Skeletal muscle tissue (tissue), 4 donors: Measurements from ENCODE around the gene RBMS3. TPM values are rescaled to one million over a fixed set of nuclear protein-coding genes. Genes with fewer than 3 reads are reported as not detected.

Experiments used
- H3K27ac ChIP-seq: one replicate; pipeline ENCODE4 v1.7.0; 2013; ENCODE audit warnings: mild to moderate bottlenecking, low read depth, low read length, inconsistent platforms
- H3K27me3 ChIP-seq, 3 donors: one replicate each; pipeline ENCODE4 v1.7.0; 2013; ENCODE audit warnings: low read length in 3 of 3; ENCODE audit not compliant: control insufficient read depth in 3 of 3, insufficient read depth in 3 of 3
- H3K36me3 ChIP-seq, 3 donors: one replicate each; pipeline ENCODE4 v1.7.0; 2013; ENCODE audit warnings: low read length in 3 of 3; ENCODE audit not compliant: control insufficient read depth in 3 of 3, insufficient read depth in 3 of 3
- H3K4me1 ChIP-seq, 3 donors: one replicate each; pipeline ENCODE4 v1.7.0; 2013; ENCODE audit warnings: low read length in 3 of 3, mild to moderate bottlenecking in 3 of 3; ENCODE audit not compliant: control insufficient read depth in 3 of 3, insufficient read depth in 3 of 3
- H3K4me3 ChIP-seq, 3 donors: one replicate each; pipeline ENCODE4 v1.7.0; 2013; ENCODE audit warnings: low read length in 3 of 3
- H3K9ac ChIP-seq, 3 donors: one replicate each; pipeline ENCODE4 v1.7.0; 2013; ENCODE audit warnings: low read length in 3 of 3, mild to moderate bottlenecking in 3 of 3, moderate library complexity in 2 of 3, low read depth in 1 of 3
- H3K9me3 ChIP-seq, 3 donors: one replicate each; pipeline ENCODE4 v1.7.0; 2013; ENCODE audit warnings: low read length in 3 of 3; ENCODE audit not compliant: control insufficient read depth in 3 of 3
- total RNA-seq: library from RNA; depleted of rRNA; stranded (reverse); fragments of >200 nt; gene quantifications from one replicate; pipeline ENCODE4 v1.2.3, GENCODE V29; 2014
- donor health status: Osteomylitis.

The RBMS3 gene
- total RNA-seq, 1 donor from 2014 or later: 79.9 TPM

DNA sequence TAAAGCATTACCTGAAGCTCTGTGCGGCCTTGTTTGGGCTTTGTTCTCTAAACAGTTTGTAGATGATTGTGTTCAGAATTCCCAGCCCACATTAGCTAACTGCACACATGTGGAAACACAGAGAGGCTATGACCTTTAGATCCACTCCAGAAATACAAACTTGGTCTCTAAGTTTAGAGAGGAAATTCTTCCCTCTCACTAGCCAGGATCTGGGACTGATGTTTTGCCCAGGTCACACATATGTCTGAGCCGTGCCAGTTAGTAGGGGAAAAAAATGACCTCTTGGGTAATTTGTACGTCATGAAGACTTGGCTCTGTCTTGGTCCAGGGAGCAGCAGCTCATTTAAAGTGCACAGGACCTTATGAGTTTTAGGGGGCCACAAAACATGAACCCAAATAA is 223.1 kb downstream of the RBMS3 start:
- Histone ChIP-seq H3K27me3 (no peaks in the 10 kb centered on the region), H3K4me1 (peaks cover 6 to 8% (median 8%) of the 10 kb centered on the region in 3 donors), H3K9me3 (no peaks in the 10 kb centered on the region), H3K36me3 (no peaks in the 10 kb centered on the region), H3K27ac (peak overlapping the region; percentile 37), H3K9ac (peak overlapping the region in 1 of 3 donors; percentile 26), H3K4me3 (no peak overlapping the region)

DNA sequence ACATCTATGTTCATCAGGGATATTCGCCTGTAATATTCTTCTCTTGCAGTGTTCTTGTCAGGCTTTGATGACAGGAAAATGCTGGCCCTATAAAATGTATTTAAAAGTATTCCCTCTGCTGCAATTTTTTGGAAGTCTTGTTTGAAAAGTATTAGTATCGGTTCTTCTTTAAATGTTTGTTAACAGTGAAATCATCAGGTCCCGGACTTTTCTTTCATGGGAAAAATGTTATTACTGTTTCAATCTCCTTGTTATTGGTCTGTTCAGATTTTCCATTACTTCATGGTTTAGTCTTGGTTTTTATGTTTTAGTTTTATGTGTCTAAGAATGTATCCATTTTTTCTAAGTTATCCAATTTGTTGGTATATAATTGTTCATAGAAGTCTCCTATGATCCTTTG is 225.6 kb downstream of the RBMS3 start:
- Histone ChIP-seq H3K27ac (no peak overlapping the region), H3K9me3 (no peaks in the 10 kb centered on the region), H3K36me3 (no peaks in the 10 kb centered on the region), H3K27me3 (no peaks in the 10 kb centered on the region), H3K4me1 (peaks cover 6 to 8% (median 8%) of the 10 kb centered on the region in 3 donors), H3K4me3 (no peak overlapping the region), H3K9ac (no peak overlapping the region)

DNA sequence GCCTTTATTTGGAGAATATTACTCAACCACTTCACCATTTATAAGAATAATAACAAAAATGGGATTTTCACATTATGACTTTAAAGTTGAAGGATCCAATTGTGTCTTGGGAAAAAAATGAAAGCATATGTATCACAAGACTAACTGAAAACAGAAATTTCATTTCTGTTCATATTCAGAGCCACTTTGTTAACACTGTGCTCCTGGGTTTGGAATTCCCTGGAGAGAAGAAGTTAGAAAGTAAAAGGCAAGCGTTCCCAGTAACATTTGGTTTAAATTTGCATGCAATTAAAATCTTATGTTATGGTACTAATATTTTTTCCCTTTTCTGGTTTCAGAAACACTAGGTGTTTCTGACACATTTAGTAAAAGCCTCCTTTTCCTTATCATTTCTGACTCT is 230.8 kb downstream of the RBMS3 start:
- Histone ChIP-seq H3K27me3 (no peaks in the 10 kb centered on the region), H3K27ac (no peak overlapping the region), H3K9ac (no peak overlapping the region), H3K4me3 (no peak overlapping the region), H3K36me3 (no peaks in the 10 kb centered on the region), H3K9me3 (no peaks in the 10 kb centered on the region), H3K4me1 (peaks cover 24 to 27% (median 26%) of the 10 kb centered on the region in 3 donors)

DNA sequence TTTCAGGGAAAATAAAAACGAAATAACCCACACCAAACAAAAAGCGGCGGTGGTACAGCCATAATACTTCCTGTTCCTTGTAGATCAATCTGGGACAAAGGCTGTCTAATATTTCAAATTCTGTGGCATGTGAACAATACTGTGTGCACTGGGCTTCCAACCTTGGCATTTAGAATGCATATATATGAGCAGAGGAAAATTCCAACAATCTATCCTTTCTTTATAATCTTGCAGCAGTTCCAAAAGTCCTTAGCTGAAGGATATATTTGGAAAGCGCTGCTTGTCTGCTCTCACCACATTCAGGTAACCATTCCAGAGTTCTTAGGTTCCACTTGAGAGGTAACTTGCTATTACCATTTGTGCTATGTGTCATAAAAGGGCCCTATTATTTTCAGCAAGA is 231.8 kb downstream of the RBMS3 start:
- Histone ChIP-seq H3K27me3 (no peaks in the 10 kb centered on the region), H3K27ac (peak overlapping the region; percentile 2), H3K9ac (peak overlapping the region in 2 of 3 donors; percentile 10 to 34), H3K9me3 (no peaks in the 10 kb centered on the region), H3K4me1 (peaks cover 24 to 27% (median 26%) of the 10 kb centered on the region in 3 donors), H3K36me3 (no peaks in the 10 kb centered on the region), H3K4me3 (peak overlapping the region; percentile 3 to 44 (median 30))

- Histone ChIP-seq H3K4me1 (peaks cover 24 to 27% (median 26%) of the 10 kb centered on the region in 3 donors), H3K4me3 (peak overlapping the region; percentile 3 to 44 (median 30)), H3K27ac (peak overlapping the region; percentile 2), H3K27me3 (no peaks in the 10 kb centered on the region), H3K36me3 (no peaks in the 10 kb centered on the region), H3K9me3 (no peaks in the 10 kb centered on the region), H3K9ac (peak overlapping the region in 2 of 3 donors; percentile 10 to 34)
These were observed 232.4 kb downstream of the RBMS3 start for GRCh38 chr3:29513236-29513635.

DNA sequence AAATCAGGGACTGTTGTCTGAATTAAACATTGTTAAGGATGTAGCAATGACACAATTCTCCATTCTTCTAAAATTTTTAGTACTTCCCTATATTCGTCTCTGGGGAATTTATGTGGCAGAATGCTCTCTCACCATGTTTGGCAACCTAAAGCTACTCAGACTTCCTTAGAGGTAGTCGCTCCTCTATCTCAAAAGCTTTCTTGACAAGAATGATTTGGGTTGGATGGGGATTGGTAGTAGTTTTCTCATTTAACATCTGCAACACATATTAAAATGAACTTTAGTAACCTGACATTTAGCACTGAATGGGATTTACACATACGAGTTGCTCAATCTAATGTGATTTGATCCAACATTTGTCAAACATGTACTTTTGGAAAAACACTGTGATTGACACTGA is 233.3 kb downstream of the RBMS3 start:
- H3K36me3 ChIP-seq: no peaks in the 10 kb centered on the region
- H3K4me3 ChIP-seq: peak overlapping the region in 1 of 3 donors; percentile 25
- no peaks in the 10 kb centered on the region for H3K27me3 ChIP-seq
- H3K9ac ChIP-seq: no peak overlapping the region
- H3K4me1 ChIP-seq: peaks cover 24 to 27% (median 26%) of the 10 kb centered on the region in 3 donors
- no peaks in the 10 kb centered on the region for H3K9me3 ChIP-seq
- H3K27ac ChIP-seq: peak overlapping the region; percentile 20

GRCh38 chr3:29514912-29515311 is 234.0 kb downstream of the RBMS3 start:
- no peak overlapping the region for H3K4me3 ChIP-seq
- H3K36me3 ChIP-seq: no peaks in the 10 kb centered on the region
- peaks cover 24 to 27% (median 26%) of the 10 kb centered on the region in 3 donors for H3K4me1 ChIP-seq
- H3K9me3 ChIP-seq: no peaks in the 10 kb centered on the region
- H3K27ac ChIP-seq: no peak overlapping the region
- peak overlapping the region in 1 of 3 donors; percentile 17 for H3K9ac ChIP-seq
- H3K27me3 ChIP-seq: no peaks in the 10 kb centered on the region

GRCh38 chr3:29515451-29515850 is 234.6 kb downstream of the RBMS3 start:
- Histone ChIP-seq H3K36me3 (no peaks in the 10 kb centered on the region), H3K27ac (no peak overlapping the region), H3K9me3 (no peaks in the 10 kb centered on the region), H3K9ac (no peak overlapping the region), H3K27me3 (no peaks in the 10 kb centered on the region), H3K4me3 (no peak overlapping the region), H3K4me1 (peaks cover 24 to 27% (median 26%) of the 10 kb centered on the region in 3 donors)

- H3K27me3 ChIP-seq: no peaks in the 10 kb centered on the region
- H3K9me3 ChIP-seq: no peaks in the 10 kb centered on the region
- no peaks in the 10 kb centered on the region for H3K36me3 ChIP-seq
- no peak overlapping the region for H3K9ac ChIP-seq
- H3K4me3 ChIP-seq: no peak overlapping the region
- no peak overlapping the region for H3K27ac ChIP-seq
- peaks cover 24 to 27% (median 26%) of the 10 kb centered on the region in 3 donors for H3K4me1 ChIP-seq
These were observed 235.3 kb downstream of the RBMS3 start for GRCh38 chr3:29516164-29516563.

DNA sequence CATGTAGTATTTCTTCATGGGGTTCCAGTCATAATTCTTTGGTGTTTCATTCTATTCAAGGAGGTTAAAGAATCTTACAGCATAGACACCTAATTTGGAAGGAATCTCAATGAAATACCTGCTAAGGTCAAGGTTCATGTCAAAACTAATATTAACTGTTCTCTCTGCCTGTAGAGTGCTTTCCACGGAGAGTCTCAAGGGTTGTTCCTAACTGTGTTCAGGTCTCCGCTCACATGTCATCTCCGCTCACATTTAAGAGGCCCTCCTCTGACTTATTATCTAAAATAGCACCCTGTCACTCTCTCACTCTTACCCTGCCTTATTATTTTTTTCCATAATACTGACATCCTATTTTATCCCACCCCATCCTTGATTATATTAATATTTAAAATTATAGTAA is 239.9 kb downstream of the RBMS3 start:
- Histone ChIP-seq H3K27ac (no peak overlapping the region), H3K4me1 (peaks cover 11 to 13% (median 13%) of the 10 kb centered on the region in 3 donors), H3K9ac (no peak overlapping the region), H3K9me3 (no peaks in the 10 kb centered on the region), H3K27me3 (no peaks in the 10 kb centered on the region), H3K4me3 (no peak overlapping the region), H3K36me3 (no peaks in the 10 kb centered on the region)
